Right ventricle myocardium superior (tissue), 1 donor: Measurements from ENCODE around the gene LY6G6D. TPM values are rescaled to one million over a fixed set of nuclear protein-coding genes. Genes with fewer than 3 reads are reported as not detected.
A peak's percentile ranks its signal among the peaks of the same experiment; 100 is the strongest.

Experiments used
- ATAC-seq: fragments of 200-7000 bp; cut with Tn5 transposase; one replicate; pipeline ENCODE4 v1.9.1; 2020; ENCODE audit warnings: mild to moderate bottlenecking; ENCODE audit not compliant: poor library complexity
- DNase-seq: peaks from one replicate; pipeline ENCODE4 v3.0.0-alpha.2; 2020
- intact Hi-C: fragments of 100-400 bp; cut with DNase I; formaldehyde crosslinking; loops from one replicate; pipeline ENCODE4 v1.11.2; 2022
- long read RNA-seq: library from polyadenylated mRNA; unstranded; transcript quantifications from one replicate; pipeline ENCODE4 v2.0.0, GENCODE V29; 2021
- total RNA-seq: library from RNA; stranded (reverse); fragmentation: NEBNext Ultra II Directional; extraction: Animal tissue kit (Norgen Biotek cat#: 25700); gene quantifications from one replicate; pipeline ENCODE4 v1.2.1, GENCODE V29; 2021
- donor health status: DM: no; HTN: yes; CAD: no; lungs with severe emphysema.

LY6G6D gene, protein sequence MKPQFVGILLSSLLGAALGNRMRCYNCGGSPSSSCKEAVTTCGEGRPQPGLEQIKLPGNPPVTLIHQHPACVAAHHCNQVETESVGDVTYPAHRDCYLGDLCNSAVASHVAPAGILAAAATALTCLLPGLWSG
- not detected for total RNA-seq
- long read RNA-seq = 0 reads

DNA sequence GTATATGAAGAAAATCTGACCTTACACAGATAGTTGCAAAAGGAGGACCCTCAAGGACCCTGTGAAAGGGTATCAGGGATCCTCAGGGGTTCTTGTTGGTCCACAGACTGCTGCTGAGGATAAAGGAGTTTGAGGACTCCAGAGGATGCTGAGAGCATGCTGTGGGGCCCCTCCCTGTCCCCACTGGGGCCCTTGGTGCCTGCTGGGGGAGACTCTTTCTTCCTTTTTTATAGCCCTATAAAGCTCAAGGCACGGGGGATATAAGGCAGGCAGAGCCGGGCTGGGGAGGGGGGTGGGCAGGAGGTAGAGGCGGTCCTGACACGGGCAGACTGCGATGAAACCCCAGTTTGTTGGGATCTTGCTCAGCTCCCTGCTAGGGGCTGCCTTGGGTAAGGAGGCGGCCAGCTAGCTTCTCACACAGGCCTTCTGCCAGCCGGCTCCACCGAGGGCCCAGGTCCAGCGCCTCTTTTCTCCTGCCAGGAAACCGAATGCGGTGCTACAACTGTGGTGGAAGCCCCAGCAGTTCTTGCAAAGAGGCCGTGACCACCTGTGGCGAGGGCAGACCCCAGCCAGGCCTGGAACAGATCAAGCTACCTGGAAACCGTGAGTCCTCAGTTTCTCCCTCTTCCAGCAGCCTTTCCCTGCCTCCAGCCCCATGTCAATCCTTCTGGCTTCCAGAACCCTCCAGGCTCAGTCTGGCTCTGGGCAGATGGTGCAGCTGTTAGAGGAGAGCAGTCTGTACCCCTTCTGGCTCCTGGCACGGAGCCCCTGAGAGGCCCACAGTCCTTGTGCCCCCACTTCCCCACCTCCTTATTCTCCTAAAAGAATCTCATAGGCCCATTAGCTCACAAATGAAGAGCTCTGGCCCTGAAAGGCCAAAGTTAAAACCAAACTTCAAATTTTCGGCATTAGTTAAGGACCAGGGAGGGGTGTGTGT, at the start of gene LY6G6D:
LY6G6D (plus strand) TSS at position 327 of the 937 bp plus-strand sequence; CDS start at position 335, 8 bp downstream.
- DNase-seq (no peak), ATAC-seq (no peak)
- intact Hi-C loops = no loop called here

DNA sequence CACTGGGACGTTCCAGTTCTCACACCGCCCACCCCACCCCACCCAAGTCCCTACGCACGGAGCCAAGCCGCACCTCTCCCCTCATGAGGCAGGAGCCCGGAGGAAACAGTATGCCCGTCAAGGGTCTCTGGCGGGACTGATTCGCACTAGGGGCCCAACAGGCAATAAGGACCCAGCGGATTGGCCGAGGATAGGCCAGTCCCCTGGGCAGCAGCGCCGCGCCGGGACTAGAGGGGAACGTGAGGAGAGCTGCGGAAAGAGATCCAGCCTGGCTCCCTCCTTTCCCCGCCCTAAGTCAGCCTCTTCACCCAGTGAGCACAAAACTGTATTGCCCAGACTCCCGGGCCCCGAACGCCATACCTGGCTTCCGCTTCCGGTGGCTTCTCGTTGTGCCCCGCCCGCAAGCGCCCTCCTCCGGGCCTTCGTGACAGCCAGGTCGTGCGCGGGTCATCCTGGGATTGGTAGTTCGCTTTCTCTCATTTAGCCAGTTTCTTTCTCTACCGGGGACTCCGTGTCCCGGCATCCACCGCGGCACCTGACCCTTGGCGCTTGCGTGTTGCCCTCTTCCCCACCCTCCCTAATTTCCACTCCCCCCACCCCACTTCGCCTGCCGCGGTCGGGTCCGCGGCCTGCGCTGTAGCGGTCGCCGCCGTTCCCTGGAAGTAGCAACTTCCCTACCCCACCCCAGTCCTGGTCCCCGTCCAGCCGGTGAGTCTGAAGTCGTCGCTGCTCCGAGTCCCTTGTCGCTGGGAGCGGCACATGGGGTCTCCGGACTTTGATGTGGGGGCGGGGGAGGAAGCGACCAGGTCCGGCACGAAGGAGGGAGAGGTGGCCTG, 49.4 kb upstream of the LY6G6D start, which contains the start of gene CSNK2B:
CSNK2B (plus strand) TSS at position 580 of the 836 bp plus-strand sequence. CDS start 752 bp downstream, outside the sequence.
- ATAC-seq (peak; percentile 91), DNase-seq (peak; percentile 99)
- intact Hi-C loops = no loop called here

DNA sequence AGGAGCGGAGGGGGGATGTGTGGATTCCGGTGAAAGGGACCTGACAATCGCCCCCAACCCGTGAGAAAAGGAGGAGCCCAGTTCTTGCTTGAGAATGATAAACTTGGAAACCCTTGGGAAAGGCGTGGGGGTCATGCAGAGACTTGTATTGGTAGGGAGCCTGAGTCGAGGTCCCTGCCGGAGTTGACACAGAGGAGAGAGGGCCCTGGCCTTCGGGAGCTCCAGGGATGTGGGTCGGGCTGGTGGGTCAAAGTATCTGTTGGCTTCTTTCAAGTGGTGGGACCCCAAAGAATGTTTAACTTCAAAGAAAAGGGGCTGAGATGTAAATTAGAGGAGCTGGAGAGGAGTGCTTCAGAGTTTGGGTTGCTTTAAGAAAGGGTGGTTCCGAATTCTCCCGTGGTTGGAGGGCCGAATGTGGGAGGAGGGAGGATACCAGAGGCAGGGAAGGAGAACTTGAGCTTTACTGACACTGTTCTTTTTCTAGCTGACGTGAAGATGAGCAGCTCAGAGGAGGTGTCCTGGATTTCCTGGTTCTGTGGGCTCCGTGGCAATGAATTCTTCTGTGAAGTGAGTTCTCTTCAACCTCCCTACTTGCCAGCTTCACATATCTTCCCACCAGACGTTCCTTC, 48.7 kb upstream of the LY6G6D start:
- no peak for ATAC-seq
- DNase-seq = no peak
- intact Hi-C loops = no loop called here

DNA sequence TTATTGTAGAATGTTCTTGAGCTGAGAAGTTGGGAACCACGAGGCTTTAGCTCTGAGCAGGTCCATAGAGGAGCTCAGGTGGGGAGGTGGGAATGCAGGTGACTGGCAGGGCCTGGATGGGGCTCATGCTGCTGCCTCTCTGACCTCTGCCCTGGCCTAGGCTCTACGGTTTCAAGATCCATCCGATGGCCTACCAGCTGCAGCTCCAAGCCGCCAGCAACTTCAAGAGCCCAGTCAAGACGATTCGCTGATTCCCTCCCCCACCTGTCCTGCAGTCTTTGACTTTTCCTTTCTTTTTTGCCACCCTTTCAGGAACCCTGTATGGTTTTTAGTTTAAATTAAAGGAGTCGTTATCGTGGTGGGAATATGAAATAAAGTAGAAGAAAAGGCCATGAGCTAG, 45.5 kb upstream of the LY6G6D start, which contains the start of gene LY6G5B:
LY6G5B (plus strand) TSS at position 301 of the 400 bp plus-strand sequence. CDS start 975 bp downstream, outside the sequence.
- intact Hi-C loops = no loop called here
- no peak for ATAC-seq
- no peak for DNase-seq

DNA sequence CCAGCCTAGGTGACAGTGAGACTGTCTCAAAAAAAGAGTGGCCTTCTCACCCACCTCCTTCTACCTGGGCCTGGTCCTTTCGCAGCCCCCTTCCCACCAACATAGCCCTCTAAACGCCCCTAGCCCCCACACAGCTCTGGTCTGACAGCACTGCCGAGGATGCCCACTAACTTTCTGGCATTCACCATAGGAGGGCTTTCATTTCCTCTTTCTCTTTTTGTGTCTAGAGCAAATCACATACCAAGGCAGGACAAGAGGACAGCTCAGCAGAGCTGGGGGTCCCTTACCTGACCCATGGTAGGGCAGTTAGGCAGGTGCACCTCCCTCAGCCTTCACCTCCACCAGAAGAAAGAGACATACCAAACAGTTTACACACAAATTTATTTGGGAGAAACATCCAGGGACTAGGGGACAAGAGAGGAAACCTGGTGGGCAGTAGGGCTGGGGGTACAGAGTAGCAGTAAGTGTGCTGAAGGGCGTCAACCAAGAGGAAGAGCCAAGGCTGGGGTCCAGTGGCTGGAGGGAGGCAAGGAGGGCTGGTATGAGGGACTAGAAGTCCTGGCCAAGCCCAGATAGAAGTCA, 38.7 kb upstream of the LY6G6D start:
- intact Hi-C loops = no loop called here
- DNase-seq (no peak), ATAC-seq (no peak)

DNA sequence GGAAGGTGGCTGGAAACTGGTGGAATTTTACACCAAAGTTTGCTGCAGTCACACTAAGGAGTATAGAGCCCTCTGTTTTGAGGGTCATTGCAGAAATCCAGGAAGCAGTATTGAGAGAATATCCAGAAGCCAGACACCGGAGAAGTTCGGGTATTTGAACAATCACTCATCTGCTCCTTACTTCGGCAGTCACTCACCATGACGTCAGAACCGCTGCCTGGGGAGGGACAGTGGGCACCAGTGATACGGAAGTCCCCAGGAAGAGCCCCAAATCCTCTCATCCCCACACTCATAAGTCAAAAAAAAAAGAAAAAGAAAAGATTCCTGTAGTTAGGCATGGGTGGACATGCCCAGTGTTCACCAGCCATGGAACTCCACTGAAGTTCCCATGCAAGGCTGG, 38.2 kb upstream of the LY6G6D start:
- intact Hi-C loops = no loop called here
- ATAC-seq (no peak), DNase-seq (no peak)

DNA sequence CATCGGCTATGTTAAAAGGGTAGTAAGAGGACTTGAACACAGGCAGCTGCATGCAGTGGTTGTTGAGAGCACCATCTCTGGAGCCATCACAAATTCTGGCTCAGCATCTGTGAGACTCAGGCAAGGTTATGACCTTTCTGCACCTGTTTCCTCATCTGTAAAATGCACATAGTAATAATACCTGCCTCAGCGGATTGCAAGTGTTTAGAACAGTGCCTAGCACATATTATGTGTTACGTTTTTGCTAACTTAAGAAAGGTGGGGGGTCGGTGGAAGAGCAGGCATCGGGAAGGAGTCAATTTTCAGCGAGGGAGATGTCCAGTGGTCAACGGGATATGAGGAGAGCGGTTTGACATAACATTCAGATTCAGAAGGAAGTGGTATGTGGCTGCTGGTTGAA, 37.2 kb upstream of the LY6G6D start:
- intact Hi-C loops = no loop called here
- DNase-seq (no peak), ATAC-seq (no peak)

DNA sequence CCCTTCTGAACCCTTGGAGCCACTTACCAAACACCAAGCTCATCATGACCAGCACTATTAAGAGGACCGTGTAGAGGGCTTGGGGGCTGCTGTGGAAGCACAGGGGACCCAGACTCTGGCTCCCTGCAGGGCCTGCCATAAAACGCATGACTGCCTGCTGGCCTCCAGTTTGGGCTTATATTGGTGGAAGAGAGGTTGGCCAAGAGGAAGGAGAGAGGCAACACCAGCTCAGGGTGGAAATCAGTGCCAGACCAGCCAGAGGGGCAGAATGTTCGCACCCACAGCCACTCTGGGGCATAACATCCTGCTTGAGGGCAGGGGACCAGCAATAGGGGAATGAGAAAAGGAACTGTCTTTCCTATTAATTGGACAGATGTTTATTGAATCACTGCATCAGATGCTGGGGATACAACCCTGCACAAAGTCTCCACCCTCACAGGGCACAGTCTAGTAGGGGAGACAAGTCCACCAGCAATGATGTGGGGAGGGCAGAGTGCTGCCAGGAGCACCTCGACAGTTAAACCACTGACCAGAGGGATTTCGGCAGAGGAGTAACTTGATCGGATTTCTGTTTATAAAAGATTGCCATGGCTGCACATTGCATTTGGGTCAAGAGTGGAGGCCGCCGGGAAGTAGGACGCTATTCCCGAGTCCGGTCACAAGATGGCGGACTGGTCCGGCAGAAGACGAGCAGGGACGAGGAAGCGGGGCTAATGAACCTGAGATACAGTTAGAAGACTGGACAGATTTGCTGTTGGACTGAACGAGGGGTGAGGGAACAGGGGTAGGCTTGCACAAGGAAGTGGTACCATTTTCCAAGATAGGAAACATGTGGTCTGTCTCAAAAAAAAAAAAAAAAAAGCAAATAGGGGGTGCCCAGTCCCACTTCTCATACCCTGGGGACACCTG, 34.7 kb upstream of the LY6G6D start, which contains the start of gene LY6G5C:
LY6G5C (minus strand) TSS at position 842 of the 909 bp plus-strand sequence; CDS start at position 148, 694 bp downstream.
- ATAC-seq (peak; percentile 94), DNase-seq (peak; percentile 88)
- intact Hi-C loops = loop anchor here (2.0 to 10.0 kb wide), 3 partner anchors 94 to 272 kb away; partner anchors contain the start of gene VWA7

DNA sequence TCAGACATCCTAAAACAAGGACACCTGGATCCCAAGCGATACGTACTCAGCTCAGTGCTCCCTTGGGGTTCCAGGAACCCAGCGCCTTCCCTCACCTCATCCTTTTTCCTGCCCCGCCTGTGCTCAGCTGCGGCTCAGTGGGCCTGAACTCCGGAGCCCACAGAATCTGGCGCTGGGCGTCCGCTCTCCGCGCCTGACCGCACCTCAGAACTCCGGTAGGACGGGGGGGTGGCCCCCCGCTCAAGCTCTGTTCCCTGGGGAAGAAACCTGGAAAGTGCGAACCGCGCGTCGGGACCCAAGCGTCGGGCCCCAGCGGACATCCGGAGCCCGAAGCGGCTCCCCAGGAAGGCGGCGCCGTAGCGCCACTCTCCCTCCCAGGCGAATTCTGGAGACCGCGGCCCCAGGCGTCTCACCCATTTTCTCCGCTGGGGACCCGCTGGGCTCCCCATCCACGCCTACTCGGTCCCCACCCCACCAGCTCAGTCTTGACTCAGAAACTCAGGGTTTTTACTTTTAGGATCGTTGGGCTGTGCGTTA, 33.9 kb upstream of the LY6G6D start:
- peak; percentile 67 for DNase-seq

DNA sequence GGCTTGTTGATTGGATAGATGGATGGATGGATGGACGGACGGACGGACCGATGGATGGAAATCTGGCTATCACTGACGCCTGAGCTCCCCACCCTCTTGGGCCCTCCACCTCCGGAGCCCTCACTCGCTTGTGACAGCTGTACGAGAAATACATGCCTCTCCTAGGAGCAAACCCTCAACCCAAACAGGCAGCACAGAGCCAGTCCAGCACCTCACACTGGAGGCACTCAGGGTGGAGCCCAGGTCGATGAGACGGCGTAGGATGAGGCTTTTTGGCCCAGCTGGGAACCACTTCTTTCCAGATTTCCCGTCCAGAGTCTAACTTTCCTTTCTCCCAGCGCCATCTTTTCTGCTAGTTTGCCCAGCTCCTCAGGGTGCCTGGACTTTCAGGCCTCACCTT, 31.6 kb upstream of the LY6G6D start:
- no peak for ATAC-seq
- intact Hi-C loops = loop anchor here (5.0 to 10.0 kb wide), 2 partner anchors 91 to 269 kb away; partner anchors contain the start of gene VWA7
- DNase-seq = no peak

More for the DNA sequence above, 33.9 kb upstream of the LY6G6D start:
- peak; percentile 76 for ATAC-seq
- intact Hi-C loops = loop anchor here (2.0 to 10.0 kb wide), 3 partner anchors 94 to 271 kb away; partner anchors contain the start of gene VWA7

DNA sequence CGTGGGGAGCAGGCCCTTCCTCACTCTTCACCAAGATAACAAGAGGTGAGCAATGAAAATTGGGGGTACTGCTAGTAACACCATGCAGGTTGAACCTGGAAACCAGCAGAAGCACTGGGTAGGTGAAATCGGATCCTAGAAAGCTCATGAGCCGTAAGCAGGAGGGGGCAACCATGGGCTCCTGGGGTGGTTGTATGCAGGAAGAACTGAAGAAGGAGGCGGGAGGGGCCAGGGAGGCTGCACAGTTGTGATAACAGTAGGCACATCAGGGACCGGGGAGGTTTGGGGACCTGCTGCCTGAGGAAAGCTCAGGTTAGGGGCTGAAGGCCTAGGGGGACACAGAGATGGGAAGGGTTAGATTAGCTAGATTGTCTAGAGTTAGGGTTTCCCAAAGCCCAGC, 28.7 kb upstream of the LY6G6D start:
- intact Hi-C loops = loop anchor here (10.0 kb wide), 1 partner anchor 88 kb away; the partner anchor contains the start of gene VWA7
- DNase-seq (no peak), ATAC-seq (no peak)

DNA sequence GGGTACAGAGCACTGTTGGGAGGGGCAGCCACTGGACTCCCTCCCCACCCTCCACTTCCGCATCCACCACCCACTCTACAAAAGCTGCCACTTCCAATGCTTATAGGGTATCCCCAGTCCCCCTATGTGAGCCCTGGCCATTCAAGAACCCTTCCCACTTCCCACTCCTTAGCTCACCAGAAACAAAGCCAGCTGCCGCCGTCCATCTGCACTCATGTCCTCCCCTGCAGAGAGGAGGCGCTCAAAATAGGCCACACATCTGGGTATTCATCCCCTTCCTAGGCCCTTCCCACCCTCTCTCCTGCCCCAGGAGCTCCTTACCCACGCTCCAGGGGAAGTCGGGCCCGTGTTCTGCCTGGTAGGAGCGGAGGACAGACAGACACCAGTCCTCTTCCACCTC, 27.8 kb upstream of the LY6G6D start:
- no peak for DNase-seq
- intact Hi-C loops = loop anchor here (10.0 kb wide), 1 partner anchor 87 kb away; the partner anchor contains the start of gene VWA7
- ATAC-seq = no peak

DNA sequence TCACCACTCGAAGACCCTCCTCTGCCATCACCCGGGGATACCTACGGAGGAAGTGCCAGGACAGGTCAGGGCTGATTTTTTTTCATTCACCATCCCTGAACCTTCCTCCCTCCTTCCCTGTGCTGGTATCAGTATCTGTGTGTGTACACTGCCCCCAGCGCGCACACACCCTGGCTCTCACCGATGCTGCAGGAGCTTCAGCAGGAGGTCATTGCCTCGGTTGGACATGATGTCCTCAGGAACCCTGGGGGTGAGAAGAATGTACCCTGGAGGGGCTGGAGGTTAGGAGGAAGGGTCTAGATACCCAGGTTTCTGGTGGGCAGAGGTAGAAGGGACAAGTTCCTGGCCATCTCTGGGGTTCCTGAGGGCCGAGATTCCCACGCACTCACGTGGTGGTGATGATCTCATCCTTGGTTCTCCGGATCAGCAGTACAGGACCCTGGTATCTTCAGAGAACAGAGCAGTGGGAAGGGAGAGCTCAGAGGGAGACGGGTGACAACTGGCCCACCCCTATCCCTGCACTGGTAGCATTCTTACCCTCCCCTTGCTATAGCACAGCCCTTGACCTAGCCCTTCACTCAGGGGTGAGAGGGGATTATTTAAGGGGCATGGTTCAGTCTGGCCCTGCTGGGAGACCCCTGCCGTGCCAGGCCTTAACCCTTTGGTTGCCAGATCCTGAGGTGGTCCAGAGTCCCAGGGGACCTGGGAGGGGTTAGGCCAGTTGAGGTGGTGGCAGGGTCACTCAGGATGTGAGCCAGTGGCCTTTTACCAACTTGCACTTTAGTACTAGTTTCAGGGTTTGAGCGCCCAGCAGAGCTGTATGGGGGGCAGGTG, 27.1 kb upstream of the LY6G6D start:
- ATAC-seq (no peak), DNase-seq (no peak)
- intact Hi-C loops = loop anchor here (10.0 kb wide), 1 partner anchor 87 kb away; the partner anchor contains the start of gene VWA7

DNA sequence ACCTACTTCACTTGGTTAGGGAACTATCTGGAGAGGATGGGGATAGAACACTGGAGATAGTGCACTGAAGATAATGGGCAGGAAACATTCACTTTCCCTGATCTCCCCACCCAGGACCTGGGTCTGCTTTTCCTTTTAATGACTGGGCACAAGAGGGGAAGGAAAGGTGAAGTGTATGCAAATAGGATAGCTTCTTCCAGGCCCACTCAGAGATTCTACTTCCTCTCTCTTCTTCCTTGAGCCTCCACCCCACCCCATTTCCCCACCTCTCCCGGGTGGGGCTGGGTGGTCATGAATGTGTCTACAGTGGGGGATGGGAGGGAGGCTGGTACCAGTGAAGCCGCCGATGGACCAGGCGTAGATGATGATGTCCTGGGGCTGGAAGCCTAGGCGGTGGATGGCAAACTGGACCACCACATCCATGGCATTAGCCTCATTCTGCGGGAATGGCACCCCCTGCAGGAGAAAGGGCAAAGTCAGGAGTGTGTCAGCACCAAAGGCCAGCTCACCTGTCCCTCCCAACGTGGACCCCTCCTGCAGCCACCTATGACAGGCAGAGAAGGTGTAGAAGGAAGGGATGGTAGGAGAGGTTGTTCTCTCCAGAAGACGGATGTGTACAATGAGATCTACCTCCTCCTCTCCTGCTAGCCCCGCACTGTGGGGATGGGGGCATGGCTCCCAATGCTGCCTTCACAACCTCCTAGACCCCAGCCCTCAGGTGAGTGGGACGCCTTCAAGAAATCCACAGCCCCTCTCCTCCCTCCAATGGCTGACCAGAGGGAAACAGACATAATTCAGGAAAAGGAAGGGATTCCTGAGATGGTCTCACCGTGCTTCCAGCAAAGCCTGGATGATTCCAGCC, 25.7 kb upstream of the LY6G6D start:
- intact Hi-C loops = loop anchor here (10.0 kb wide), 1 partner anchor 85 kb away; the partner anchor contains the start of gene VWA7
- no peak for ATAC-seq
- no peak for DNase-seq
